Skeletal muscle satellite cell (primary cell): Measurements from ENCODE around the gene SMARCAD1. TPM values are rescaled to one million over a fixed set of nuclear protein-coding genes. Genes with fewer than 3 reads are reported as not detected.
A peak's percentile ranks its signal among the peaks of the same experiment; 100 is the strongest.

Experiments used
- H3K27me3 ChIP-seq: 2 replicates; pipeline ENCODE4 v1.7.0; 2013; ENCODE audit warnings: low read length; ENCODE audit not compliant: control insufficient read depth, insufficient read depth
- H3K36me3 ChIP-seq: 2 replicates; pipeline ENCODE4 v1.7.0; 2013; ENCODE audit warnings: mild to moderate bottlenecking, control low read depth, low read length; ENCODE audit not compliant: insufficient read depth
- H3K4me1 ChIP-seq: 2 replicates; pipeline ENCODE4 v1.7.0; 2013; ENCODE audit warnings: low read length; ENCODE audit not compliant: control insufficient read depth, insufficient read depth
- H3K4me2 ChIP-seq: 2 replicates; pipeline ENCODE4 v1.7.0; 2013; ENCODE audit warnings: mild to moderate bottlenecking, low read length
- H3K4me3 ChIP-seq: 2 replicates; pipeline ENCODE4 v1.7.0; 2013; ENCODE audit warnings: low read length
- H3K9ac ChIP-seq: 2 replicates; pipeline ENCODE4 v1.7.0; 2013; ENCODE audit warnings: mild to moderate bottlenecking, low read depth, low read length, moderate library complexity
- H3K9me3 ChIP-seq: replicated peaks from 2 replicates; pipeline ENCODE4 v1.7.0; 2013; ENCODE audit warnings: mild to moderate bottlenecking, control low read depth, low read length
- total RNA-seq: library from RNA; depleted of rRNA; stranded (reverse); fragments of >200 nt; gene quantifications from 2 replicates; pipeline ENCODE4 v1.2.3, GENCODE V29; 2012; rRNA removed

Gene SMARCAD1, protein sequence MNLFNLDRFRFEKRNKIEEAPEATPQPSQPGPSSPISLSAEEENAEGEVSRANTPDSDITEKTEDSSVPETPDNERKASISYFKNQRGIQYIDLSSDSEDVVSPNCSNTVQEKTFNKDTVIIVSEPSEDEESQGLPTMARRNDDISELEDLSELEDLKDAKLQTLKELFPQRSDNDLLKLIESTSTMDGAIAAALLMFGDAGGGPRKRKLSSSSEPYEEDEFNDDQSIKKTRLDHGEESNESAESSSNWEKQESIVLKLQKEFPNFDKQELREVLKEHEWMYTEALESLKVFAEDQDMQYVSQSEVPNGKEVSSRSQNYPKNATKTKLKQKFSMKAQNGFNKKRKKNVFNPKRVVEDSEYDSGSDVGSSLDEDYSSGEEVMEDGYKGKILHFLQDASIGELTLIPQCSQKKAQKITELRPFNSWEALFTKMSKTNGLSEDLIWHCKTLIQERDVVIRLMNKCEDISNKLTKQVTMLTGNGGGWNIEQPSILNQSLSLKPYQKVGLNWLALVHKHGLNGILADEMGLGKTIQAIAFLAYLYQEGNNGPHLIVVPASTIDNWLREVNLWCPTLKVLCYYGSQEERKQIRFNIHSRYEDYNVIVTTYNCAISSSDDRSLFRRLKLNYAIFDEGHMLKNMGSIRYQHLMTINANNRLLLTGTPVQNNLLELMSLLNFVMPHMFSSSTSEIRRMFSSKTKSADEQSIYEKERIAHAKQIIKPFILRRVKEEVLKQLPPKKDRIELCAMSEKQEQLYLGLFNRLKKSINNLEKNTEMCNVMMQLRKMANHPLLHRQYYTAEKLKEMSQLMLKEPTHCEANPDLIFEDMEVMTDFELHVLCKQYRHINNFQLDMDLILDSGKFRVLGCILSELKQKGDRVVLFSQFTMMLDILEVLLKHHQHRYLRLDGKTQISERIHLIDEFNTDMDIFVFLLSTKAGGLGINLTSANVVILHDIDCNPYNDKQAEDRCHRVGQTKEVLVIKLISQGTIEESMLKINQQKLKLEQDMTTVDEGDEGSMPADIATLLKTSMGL
- total RNA-seq = 29.3 and 30.7 TPM in 2 replicates

DNA sequence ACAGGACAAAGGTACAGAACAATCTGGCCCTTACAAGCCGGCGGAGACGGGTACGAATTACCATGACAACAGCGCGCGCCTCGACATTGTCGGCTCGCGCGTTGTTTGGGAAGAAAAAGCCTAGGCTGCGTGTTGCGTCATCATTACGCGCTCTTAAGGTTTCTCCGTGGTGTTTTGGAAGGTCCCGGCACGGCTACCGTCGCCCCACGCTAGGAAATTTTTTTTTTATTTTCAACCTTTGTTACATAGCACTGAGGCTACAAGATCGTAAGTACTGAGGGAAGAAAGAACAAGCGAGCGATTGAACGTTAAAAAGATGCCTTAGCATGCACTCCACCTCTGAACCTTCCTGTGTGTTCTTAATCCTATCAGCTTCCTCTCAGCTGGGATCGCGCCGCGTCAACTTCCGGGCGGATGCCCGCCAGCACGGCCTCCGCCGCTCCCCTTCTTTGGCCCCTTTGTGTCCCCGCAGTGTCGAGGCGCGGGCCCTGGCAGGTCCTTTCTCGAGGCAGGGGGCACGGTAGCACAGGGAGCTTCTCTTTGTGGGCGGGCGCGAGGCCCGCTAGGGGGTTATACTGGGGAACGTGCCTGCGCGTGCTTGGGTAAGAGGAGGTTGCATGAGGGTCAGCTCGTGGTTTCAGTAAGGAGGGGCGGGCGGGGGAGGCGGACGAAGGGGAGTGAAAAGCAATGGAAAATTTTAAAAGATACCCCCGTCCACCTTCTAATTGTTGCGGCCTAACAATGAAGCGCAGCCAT is at the start of gene SMARCAD1:
Gene SMARCAD1, plus strand, starts transcription at position 397 of the 756 bp plus-strand sequence. CDS start 530 bp downstream, outside the sequence.
- peaks cover 22% of the 10 kb centered on the region for H3K36me3 ChIP-seq
- H3K4me2 ChIP-seq = peak within 1 kb of the TSS; percentile 87
- peaks cover 16% of the 10 kb centered on the region for H3K4me1 ChIP-seq
- no peaks in the 10 kb centered on the region for H3K9me3 ChIP-seq
- H3K9ac ChIP-seq = peak within 1 kb of the TSS; percentile 93
- H3K27me3 ChIP-seq = no peaks in the 10 kb centered on the region
- H3K4me3 ChIP-seq = peak within 1 kb of the TSS; percentile 80

DNA sequence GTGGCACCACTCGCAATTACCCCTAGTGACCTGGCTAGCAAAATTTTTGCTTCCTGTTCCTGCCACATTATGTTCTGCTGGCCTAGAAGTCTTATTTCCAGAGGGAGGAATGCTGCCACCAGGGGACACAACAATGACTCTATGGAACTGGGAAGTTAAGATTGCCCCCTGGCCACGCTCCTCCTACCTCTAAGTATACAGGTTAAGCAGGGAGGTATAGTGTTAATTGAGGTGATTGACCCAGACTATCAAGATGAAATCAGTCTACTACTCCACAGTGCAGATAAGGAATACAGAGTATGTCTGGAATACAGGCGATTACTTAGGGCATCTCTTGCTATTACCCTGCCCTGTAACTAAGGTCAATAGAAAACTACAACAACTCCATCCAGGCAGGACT is 48.8 kb upstream of the SMARCAD1 start:
- H3K9ac ChIP-seq = no peak overlapping the region
- no peaks in the 10 kb centered on the region for H3K36me3 ChIP-seq
- no peaks in the 10 kb centered on the region for H3K9me3 ChIP-seq
- H3K4me3 ChIP-seq = no peak overlapping the region
- no peaks in the 10 kb centered on the region for H3K4me1 ChIP-seq
- no peaks in the 10 kb centered on the region for H3K27me3 ChIP-seq
- no peak overlapping the region for H3K4me2 ChIP-seq

DNA sequence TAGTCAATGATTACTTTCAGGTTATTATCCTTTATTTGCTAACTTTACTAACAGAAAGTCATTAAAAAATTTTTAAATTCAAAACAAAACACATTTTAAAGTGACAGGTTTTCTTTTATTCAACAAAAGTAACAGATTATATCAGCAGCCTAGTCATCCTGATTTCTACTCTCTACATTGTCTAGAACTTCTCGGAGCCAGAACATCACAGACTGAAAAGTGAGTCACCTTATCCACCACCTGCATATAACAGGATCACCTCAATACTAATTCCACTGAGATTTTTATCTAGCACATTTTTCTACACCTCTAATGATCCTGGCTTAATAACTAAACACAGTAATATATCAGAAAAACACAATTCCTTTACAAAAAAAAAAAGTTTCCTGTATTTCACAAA is 47.9 kb upstream of the SMARCAD1 start:
- Histone ChIP-seq H3K9ac (no peak overlapping the region), H3K4me1 (no peaks in the 10 kb centered on the region), H3K27me3 (no peaks in the 10 kb centered on the region), H3K9me3 (no peaks in the 10 kb centered on the region), H3K36me3 (no peaks in the 10 kb centered on the region), H3K4me3 (no peak overlapping the region), H3K4me2 (no peak overlapping the region)

DNA sequence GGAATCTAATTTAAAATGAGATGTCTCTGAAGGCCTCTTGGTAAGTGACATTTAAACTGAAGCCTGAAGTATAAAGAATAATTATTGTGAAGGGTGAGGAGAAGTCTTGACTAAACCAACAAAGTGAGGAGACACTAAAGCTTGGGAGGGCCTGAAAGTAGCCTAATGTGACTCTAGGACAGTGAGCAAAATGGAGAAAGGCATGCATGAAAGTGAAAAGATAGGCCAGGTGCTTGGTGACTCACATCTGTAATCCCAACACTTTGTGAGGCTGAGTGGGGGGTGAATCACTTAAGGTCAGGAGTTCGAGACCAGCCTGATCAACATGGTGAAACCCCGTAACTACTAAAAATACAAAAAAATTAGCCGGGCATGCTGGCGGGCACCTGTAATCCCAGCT is 46.9 kb upstream of the SMARCAD1 start:
- Histone ChIP-seq H3K4me3 (no peak overlapping the region), H3K9me3 (no peaks in the 10 kb centered on the region), H3K4me2 (no peak overlapping the region), H3K4me1 (no peaks in the 10 kb centered on the region), H3K27me3 (no peaks in the 10 kb centered on the region), H3K36me3 (no peaks in the 10 kb centered on the region), H3K9ac (no peak overlapping the region)

DNA sequence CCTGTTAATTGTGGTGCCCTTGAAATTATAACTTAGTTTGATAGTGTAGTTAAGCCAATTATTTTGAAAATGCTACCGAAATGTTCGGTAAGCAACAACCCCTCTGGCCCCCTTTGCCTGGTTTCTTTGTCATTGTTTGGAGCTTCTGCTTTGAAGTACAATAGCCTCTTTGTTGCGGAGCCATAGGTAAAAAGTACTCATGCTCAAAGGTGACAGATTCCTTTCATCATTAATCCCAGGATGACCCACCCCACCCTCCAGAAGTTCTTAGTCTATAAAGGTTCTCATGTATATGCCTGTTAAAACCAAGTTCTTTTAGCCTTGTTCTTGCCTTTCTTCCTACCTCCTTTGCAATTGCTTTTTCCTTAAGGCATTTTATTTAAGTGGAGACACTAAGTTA is 42.4 kb upstream of the SMARCAD1 start:
- Histone ChIP-seq H3K4me2 (no peak overlapping the region), H3K9ac (no peak overlapping the region), H3K4me3 (no peak overlapping the region), H3K9me3 (no peaks in the 10 kb centered on the region), H3K4me1 (no peaks in the 10 kb centered on the region), H3K27me3 (no peaks in the 10 kb centered on the region), H3K36me3 (no peaks in the 10 kb centered on the region)

DNA sequence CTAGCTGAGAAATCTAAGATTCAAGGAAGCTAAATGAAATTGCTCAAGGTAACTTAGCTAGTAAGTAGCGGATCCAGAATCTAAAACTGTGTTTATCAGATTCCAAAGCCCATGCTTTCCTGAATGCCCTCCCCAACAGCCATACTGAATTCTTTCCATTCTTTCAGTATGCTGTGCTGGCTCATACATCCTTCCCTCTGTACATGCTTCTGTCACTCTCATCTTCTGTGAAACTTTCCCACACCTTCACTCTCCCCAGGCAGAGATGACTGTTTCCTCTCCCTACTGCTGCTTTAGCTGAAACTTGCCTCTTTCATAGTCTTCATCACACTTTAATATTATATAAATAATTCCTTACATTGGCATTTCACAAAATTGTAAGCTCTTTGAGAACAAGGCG is 39.3 kb upstream of the SMARCAD1 start:
- H3K9ac ChIP-seq = no peak overlapping the region
- H3K36me3 ChIP-seq = no peaks in the 10 kb centered on the region
- H3K4me1 ChIP-seq = no peaks in the 10 kb centered on the region
- H3K4me3 ChIP-seq = no peak overlapping the region
- no peak overlapping the region for H3K4me2 ChIP-seq
- H3K9me3 ChIP-seq = no peaks in the 10 kb centered on the region
- H3K27me3 ChIP-seq = no peaks in the 10 kb centered on the region

DNA sequence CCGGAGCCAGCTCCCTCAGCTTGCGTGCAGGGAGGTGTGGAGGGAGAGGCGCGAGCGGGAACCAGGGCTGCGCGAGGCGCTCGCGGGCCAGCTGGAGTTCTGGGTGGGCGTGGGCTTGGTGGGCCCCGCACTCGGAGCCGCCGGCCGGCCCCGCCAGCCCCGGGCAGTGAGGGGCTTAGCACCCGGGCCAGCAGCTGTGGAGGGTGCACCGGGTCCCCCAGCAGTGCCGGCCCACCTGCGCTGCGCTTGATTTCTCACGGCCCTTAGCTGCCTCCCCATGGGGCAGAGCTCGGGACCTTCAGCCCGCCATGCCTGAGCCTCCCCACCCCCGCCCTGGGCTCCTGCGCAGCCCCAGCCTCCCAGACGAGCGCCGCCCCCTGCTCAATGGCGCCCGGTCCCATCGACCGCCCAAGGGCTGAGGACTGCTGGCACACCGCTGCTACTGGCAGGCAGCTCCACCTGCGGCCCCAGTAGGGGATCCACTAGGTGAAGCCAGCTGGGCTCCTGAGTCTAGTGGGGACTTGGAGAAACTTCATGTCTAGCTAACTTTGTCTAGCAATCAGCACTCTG is 37.8 kb upstream of the SMARCAD1 start:
- H3K9ac ChIP-seq = no peak overlapping the region

DNA sequence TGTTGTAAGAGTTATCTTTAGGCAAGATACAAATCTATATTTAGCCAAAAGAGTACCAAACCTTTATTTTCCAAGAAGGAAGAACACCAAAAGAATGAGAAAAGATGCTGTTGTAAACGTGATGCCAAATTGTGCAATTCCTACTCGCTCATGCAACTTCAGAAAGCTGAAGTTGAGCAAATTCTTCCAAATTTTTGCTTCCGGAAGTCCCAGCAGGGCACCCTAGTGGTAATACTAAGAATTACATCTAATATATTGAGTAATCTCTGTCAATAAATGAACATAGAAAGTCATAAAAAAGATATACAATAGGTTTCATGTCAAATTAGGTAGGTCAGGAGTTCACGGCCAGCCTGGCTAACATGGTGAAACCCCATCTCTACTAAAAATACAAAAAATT is 36.0 kb upstream of the SMARCAD1 start:
- Histone ChIP-seq H3K9ac (no peak overlapping the region), H3K4me2 (no peak overlapping the region)

More for the DNA sequence above, 37.8 kb upstream of the SMARCAD1 start:
- Histone ChIP-seq H3K4me2 (no peak overlapping the region), H3K4me3 (no peak overlapping the region), H3K4me1 (no peaks in the 10 kb centered on the region), H3K9me3 (no peaks in the 10 kb centered on the region), H3K27me3 (no peaks in the 10 kb centered on the region), H3K36me3 (no peaks in the 10 kb centered on the region)

DNA sequence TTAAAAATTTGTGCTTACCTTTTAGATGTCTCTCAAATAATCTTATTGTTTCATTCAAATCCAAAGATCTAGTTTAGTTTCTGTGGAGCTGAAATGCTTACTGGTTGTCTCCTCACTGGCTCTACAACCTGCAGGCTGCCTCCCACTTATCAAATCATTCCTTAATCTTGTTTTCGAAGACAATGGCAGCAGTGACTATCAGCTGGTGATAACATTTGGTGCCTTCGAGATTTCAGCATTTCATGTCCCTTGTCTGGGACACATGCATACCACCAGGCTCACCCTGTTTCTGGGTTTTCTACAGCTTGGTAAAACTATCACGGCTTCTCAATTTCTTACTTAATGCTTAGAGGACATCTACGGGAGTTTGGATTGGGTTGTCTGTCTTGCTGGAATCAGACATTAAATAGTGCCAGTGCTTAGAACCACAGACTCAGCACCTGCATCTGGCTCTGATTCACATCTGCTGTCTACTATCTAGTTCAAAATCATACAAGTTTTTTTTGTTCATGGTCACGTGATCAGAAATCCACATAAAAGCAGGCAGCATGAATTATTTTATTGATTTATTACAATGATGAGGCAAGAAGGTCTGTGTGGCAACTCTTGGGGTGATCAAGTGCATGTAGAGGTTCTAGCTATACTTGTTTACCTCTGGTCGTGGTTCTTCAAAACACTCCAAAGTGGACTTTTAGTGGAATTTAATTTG is 32.0 kb upstream of the SMARCAD1 start:
- H3K36me3 ChIP-seq = no peaks in the 10 kb centered on the region
- no peaks in the 10 kb centered on the region for H3K4me1 ChIP-seq
- H3K27me3 ChIP-seq = peaks cover 9% of the 10 kb centered on the region
- no peaks in the 10 kb centered on the region for H3K9me3 ChIP-seq
- no peak overlapping the region for H3K4me2 ChIP-seq
- H3K4me3 ChIP-seq = no peak overlapping the region
- H3K9ac ChIP-seq = no peak overlapping the region

More for the DNA sequence above, 36.0 kb upstream of the SMARCAD1 start:
- no peaks in the 10 kb centered on the region for H3K36me3 ChIP-seq
- no peaks in the 10 kb centered on the region for H3K9me3 ChIP-seq
- no peaks in the 10 kb centered on the region for H3K4me1 ChIP-seq
- no peak overlapping the region for H3K4me3 ChIP-seq
- peaks cover 4% of the 10 kb centered on the region for H3K27me3 ChIP-seq

DNA sequence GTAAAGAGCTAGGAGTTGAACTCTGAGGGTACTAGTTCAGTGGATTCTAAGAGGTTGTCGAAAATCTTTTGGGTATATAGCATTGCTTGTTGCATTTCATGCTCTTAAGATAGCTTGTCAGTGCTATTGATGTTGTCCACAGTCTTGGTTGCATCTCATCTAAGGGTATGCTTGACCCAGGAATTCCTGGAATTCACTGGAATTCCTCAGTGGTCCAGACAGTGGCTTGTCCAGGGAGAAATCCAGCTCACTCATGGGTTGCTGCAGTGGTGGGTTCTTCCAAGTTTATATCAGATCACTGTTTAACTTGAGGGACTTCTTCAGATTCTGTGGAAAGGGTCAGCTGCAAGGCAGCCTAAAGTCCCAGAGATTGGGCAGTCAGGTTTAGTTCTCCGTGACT is 29.8 kb upstream of the SMARCAD1 start:
- Histone ChIP-seq H3K36me3 (no peaks in the 10 kb centered on the region), H3K9ac (no peak overlapping the region), H3K4me1 (no peaks in the 10 kb centered on the region), H3K4me2 (no peak overlapping the region), H3K4me3 (no peak overlapping the region), H3K27me3 (peaks cover 9% of the 10 kb centered on the region), H3K9me3 (no peaks in the 10 kb centered on the region)
